Stimulated activated CD8-positive, alpha-beta memory T cell treated with anti-CD3 and anti-CD28 coated beads, Interleukin-4, amount 100 ng/mL, for 24 hours (primary cell): ENCODE data around the gene COX19.
A peak's percentile ranks its signal among the peaks of the same experiment; 100 is the strongest.
"Not testable (repeated sequence)": the region's sequence is repeated elsewhere in the genome, so short reads cannot be mapped to it uniquely, and the experiment has no call there.

Experiments used
- DNase-seq: peaks from one replicate; pipeline ENCODE4 v3.0.0-alpha.2; 2020; ENCODE audit warnings: low read depth

The COX19 gene

DNA sequence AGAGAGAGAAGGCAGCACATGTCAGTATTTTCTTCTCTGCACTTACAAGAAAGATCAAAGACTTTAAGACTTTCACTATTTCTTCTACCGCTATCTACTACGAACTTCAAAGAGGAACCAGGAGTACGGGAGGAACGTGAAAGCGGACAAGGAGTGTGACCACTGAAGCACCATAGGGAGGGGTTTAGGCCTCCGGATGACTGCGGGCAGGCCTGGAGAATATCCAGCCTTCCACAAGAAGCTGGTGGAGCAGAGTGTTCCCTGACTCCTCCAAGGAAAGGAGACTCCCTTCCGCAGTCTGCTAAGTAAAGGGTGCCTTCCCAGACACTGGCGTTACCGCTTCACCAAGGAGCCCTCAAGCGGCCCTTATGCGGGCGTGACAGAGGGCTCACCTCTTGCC, 14.4 kb downstream of the COX19 start:
- not testable (repeated sequence) for DNase-seq

DNA sequence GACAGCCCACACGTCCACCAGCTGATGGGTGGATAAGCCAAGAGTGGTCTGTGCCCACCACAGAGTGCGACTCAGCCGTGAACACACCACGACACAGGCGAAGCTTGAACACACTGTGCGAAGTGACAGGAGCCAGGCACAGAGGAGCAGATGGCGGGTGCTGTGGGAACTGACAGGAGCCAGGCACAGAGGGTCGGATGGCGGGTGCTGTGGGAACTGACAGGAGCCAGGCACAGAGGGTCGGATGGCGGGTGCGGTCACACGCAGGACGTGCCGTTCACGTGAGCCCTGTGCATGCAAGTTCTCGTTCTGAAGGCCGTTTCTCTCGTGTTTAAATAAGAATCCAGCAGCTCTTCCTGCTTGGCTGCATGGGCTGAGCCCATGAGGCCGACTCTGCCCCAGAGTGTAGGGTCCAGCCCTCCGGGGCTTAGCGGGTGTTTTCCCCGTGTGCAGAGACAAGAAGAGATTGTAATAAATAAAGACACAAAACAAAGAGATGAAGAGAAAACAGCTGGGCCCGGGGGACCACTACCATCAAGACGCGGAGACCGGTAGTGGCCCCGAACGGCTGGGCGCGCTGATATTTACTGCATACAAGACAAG, 15.0 kb downstream of the COX19 start:
- DNase-seq: no peak

DNA sequence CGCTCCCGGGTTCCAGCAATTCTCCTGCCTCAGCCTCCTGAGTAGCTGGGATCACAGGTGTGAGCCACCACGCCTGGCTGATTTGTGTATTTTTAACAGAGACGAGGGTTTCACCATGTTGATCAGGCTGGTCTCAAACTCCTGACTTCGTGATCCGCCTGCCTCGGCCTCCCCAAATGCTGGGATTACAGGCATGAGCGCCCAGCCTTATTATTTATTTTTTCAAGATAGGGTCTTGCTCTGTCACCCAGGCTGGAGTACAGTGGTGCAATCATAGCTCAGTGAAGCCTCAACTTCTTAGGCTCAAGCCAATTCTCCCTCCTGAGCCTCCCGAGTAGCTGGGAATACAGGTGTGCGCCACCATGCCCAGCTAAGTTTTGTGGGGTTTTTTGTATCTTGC, 15.6 kb downstream of the COX19 start:
- not testable (repeated sequence) for DNase-seq

DNA sequence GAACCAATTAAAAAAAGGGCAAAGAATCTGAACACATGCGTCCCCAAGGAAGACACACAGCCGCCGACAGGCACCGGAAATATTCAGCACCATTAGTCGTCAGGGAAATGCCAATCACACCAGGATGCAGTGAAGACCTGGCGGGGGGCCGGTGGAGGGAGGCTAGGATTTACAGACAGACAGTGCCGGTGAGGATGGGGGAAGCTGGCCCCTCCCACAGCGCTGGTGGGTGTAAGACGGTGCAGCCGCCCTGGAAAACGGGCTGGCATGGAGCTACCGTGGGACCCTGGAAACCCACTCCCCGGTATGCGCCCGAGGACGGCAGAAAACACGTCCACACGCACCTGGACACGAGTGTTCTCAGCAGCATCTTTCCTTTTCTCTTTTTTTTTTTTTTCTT, 16.1 kb downstream of the COX19 start:
- DNase-seq: no peak

DNA sequence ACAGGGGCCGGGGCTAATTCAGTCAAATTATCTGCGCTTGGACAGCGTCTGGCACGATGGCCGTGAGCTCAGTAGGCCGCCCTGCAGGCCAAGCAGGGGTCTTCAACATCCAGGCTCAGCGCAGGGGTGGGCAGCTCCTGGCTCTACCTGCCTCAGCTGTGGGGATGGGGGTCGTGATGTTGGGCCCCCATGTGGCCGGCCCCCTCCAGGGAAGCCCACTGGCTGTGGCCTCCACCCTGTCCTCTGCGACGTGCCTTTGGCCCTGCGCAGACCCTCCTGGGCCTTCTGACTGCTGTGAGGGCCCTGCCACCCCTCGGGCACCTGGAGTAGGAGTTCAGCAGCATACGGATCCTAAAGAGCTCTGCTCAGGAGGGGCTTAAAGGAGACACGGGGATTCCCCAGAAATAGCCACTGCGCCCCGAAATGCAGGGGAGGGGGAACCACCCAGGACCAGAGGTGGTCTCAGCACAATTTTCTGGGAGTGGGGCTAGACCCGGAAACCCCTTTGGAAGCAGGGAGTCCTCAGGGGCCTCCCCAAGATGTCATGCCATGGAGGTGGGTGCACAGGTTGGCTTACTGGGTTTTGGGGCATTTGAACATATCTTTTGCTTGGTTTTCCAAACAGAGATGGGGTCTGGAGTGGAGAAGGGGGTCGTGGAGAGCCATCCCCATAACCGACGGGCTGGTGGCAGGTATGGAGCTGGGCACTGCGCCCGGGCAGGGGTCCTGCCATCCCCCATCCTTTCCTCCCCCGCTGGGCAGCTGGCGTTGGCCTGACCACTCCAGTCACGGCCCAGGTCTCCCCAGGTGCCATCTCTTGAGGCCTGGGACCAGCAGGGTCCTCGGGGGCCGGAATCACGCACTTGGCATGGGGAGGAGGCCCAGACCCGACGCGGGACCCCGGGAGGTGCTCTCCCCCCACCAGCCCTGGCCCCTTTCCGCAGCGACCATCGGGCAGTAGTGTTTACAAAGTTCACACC, 16.8 kb downstream of the COX19 start:
- DNase-seq: no peak

DNA sequence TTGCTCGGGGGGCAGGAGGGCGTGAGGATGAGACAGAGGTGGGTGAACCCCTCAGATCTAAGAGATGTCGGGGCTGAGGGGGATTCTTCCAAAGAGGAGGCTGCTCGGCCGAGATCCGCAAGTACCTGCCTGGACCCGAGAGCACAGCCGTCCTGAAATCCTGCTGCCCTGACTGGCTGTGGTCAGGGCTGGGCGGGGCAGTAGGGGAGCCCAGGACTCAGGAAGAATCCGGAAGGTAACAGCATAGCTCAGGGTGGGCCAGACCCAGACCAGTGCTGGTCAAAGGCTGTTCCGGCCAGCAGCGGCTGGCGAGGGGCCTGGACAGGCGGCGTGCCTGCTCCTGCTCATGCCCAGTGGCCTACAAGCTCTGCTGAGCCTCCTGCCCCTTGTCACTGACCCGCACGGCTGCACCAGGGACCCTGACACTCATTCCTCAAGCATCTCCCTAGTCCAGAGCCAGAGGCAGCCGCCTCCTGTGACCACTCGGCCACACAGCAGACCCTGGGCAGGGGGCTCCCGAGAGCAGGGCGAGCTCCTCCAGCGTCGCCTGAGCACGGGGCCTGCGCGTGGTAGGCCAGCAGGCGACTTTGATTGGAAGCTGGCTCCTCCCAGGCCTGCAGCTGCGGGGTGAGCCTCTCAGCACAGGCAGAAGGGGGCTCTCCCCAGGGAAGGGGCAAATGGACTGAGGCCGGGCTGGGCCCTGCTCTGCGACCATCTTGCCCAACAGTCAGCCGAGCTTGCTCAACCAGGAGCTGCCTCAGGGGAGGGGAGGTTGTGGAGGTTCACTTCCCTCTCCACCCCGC, 17.7 kb downstream of the COX19 start:
- no peak for DNase-seq

DNA sequence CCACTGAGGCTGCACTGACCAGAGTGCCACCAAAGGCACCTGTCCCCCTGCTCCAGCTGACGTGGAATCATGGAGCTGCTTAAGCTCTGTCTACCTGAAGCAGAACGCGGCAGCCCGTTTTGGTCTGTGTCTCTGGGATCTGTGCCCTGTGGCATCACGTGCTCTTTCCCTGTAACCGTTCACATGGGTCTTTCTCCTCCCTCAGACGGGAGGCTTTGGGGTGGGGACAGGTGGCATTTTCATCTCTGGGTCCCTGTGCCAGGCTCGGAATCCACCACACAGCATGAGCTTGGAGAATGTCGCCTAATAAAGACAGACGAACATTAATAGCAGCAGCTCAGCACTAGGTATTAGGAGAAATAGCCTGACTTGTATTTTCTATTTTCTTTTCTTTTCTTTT, 19.3 kb downstream of the COX19 start:
- DNase-seq: no peak

DNA sequence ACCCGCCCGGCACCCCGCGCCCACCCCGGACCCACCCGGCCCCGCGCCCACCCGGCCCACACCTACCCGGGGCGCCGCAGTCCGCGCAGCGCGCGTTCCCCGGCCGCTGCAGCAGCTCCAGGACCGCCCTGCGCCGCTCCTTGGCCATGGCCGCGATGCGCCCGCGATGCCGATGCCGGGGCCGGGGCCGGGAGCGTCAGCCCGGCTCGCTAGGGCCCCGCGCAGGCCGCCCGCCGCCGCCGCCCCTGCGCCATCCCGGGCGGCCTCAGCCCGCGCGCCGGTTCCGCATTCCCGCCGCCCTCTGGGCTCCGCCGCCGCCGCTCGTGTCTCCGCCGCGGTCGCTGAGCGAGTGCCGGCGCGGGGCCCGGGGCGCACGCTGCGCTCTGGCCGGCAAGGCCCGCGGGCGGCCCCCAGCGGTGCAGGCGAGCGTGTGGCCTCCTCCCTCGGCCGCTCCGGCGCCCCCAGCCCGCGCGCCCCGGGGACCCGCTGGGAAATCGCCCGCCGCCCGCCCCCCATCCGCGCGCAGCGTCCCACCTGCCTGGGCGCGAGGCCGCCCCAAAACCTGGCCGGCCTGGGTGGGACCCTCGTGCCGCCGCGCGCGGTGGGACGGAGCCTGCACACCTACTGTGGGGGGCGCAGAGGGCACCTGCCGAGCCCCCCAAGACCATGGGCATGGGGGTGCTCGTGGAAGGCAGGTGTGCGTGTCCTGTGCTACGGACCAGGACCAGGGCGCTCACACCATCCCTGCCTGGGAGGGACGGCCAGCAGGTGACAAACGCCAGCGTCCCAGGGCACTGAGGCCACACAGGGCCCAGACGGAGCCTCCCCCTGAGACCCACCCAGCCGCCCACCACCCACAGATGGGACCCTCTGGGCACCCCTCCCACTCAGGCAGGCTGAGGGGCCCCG, 20.8 kb downstream of the COX19 start, which contains the start of gene ADAP1:
Gene ADAP1 (minus strand): TSS at position 351 of the 909 bp plus-strand sequence. CDS start 203 bp downstream, at position 148.
- peak; percentile 51 for DNase-seq

DNA sequence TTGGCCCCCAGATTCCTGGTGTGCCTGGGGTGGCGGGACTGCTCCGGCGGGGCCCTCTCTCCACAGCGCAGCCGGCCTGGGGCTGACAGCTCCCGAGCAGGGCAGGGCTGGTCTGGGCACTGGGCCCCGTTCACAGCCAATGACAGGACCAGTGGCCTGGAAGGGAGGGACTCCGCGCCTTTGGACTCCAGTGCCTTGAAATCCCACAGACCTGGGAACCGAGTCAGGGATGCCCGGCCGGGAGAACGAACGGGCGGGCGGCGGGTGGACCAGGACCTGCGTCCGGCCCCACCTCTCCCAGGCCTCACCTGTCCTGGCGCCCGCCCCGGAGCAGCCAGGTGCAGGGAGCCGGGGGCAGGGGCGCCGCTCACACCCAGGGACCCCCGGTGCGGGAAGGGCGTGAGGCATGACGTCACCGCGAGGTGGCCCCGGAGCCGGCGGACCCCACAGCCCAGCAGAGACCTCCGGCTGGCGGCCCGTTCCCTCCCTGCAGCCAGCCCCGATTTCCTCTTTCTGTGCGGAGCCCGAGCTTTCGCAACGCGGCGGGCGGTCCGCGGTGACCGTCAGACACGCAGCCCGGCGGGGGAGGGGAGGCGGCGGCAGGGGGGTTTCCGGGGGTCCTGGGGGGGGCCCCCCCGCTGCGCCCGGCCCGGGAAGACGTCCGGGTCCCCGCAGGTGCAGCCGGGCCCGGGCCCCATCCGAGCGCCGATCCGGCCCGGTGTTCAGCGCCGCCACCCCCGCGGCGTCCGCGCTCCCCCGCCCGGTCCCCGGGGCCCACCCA, 21.6 kb downstream of the COX19 start:
- DNase-seq: no peak

DNA sequence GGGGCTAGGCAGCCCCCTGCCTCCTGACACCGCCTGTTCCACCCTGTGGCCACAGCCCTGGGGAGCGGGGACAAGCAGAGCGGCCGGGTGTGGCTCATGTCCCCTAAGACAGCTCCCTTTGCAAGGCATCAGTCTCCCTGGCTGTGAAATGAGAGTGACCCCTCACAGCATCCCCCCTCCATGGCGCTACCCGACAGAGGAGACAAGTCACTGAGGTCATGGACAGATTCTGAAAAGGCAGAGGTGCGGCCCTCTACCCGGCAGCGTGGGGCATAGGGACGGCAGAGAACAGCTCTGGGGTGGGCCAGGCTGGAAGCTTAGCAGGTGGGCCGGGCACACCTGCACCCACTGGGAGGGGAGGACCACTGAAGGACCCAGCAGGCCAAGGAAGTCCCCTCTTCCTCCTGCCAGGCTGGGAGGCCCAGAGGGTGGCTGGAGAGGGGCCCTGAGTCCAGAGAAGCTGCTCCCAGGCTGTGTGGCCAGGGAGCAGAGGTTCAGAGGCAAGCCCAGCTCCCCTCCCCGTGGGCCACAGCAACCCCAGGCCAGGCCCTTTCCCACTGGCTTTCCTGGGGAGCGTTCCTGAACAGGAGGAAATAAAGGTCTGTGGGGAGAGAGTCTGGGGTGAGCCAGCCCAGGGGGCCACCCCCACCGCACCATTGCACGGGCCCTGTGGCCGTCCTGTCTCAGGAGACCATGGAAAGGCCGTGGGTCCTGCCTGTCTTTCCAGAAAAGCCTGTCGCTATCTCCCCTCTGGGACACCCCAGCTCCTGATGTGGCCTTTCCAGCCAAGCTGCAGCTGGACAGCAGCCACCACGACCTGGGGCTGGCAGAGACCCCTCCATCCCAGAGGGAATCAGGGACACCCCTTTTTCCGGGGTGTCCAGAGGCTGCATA, 22.6 kb downstream of the COX19 start:
- DNase-seq: no peak

DNA sequence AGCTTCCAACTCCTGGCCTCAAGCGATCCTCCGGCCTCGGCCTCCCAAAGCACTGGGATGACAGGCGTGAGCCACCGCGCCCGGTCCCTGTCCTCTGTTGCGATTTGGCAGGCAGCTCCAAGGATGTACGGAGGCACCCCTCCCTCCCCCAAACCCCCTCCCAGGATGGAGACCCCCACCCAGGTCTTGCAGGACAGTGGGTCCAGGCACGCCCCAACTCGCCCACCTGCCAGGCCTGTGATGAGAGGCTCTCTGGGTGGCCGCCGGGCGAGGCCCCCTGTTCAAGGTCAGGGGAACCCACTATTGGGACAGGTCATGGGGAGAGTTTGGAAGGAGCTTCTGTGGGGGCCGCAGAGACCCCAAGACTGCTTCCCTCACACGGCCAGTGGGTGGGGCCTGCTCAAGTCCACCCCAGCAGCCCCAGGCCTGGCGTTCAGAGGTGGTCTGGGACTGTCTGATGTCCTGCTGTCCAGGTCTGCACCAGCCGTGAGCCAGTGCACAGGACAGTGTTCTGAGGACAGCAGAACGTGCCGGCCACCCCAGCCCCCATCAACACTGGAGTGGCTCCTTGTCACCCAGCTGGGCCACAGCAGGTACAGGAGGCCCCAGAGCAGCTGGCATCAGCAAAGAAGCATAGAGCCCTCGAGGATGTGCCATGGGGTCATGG, 23.3 kb downstream of the COX19 start:
- no peak for DNase-seq

DNA sequence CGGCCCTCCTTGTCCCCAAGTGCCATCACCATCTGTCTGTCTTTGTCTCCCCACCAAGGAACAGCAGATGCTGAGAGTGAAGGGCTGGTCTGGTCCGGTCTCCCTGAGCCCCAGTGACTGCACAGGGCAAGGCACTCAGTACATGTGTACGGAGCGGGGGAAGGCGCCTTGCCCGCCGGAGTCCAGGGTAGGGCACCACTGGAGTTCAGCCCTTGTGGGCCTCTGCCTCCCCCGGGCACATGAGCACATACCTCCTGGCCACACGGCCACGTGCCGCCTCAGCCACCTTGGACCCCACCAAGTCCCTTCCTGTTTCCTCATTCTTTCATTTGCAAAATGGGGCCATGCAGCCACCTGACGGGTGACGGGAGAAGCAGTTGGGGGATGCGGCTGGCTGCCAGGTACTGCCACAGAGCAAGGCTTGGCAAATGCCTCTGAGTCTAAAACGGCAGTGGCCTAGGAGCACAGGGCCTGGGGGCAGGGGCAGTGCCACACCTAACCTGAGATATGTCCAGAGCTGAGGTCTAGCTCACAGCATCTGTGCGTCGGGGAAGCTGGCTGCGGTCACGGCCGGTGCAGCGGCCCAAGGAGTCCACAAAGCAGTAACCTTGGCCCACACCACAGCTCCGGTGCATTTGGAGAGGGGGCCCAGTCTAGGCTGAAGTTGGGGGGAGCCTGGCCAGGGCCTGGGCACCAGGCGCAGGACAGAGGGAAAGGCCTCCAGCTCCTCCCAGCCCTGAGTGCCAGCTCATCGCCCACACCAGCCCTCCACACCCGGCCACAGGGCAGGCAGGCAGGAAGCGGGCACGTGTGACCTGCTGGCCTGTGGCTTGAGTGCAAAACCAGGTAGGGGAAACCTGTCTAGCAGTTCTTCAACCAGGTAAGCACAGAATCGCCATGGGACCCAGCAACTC, 26.1 kb downstream of the COX19 start:
- DNase-seq: no peak

DNA sequence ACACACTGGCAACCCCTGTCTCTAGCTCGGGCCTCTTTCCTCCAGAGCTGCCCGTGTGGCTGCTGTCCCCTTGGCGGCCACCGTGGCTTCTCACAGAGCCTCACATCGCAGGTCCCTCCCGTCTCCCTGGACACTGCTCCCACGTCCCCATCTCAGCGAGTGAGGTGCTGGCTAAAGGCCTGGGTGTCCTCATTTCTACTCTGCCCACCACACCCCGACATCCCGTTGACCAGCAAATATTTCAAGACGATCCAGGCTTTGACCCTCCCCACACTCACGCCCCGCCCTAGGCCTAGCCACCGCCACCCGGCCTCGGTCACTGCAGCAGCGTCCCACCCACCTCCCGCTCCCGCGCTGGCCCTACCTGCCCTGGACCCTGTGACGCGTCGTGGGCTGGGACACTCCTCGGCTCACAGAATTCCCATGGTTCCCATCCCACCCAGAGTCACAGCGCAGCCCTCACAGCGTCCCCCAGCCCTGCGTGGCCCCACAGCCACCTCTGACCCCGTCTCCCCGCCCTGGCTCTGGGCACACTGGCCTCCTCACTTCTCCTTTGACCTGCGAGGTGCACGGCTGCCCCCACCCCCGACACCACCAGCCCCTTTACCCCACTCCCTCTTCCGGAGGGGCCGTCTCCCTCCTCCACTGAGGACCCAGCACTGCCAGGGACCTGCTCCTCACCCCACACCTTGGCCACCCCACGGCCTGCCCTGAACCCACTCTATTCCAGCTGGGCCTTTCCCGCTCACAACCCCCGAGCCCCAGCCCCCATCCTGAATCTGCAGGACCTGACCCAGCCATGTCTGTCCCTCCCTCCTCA, 27.7 kb downstream of the COX19 start:
- no peak for DNase-seq

DNA sequence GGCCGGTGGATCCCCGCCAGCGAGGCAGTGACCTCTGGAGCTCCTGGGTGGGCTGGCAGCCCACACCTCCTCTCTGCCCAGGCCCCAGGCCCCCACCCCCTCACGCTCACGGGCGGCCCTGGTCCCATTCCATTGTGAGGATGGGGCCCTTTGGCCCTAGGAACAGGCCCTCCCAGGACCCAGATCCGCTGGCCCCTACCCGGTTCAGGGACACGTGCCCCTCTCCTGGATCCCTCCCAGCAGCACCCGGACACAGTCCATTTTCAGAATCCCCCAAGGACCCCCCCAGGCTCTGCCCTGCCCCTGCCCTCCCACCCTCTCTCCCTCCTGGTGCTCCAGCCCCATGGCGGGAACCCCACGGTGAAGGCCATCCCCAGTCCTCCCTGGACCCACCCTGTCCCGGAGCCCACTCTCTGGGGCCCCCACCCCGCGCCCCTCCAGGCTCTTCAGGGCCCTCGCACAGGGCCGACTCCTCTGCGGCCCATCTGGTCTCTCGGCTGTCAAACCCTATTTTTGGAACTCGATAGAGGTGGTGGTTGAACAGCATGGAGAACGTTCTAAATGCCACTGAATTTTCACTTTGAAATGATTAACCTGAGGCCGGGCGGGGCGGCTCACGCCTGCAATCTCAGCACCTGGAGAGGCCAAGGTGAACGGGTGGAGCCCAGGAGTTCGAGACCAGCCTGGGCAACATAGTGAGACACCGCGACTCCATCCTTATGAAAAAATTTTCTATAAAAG, 28.9 kb downstream of the COX19 start:
- no peak for DNase-seq

DNA sequence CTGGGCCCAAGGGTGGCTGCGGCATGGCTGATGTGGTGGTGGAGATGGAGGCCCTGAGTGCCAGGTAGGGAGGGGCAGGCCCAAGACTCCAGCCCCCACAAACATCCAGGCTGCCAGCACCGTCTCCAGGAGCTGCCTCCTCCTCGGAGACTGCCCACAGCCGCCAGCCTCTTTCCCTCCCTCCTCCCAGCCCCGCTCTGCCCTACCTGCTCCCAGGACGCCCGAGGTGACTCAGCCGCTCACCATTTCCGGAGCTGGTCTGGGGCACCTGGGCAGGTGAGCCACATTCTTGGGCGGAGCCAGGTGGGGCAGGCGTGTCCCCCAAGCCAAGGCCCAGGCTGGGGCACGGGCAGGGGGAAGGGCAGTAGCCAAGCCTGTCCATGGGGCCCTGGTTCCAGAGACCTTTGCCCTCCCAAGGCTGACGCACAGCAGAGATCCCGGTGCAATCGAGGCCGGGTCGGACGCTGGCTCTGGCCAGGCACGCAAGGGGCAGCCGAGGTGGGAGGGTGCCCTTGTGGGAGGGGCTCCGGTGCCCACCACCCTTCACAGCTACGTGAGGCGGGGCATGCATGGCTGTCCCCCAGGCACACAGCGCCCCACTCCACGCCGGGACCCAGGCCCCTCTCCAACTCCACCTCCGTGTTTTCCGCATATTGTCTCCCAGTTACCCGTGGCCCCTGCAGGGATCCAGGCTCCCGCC, 29.6 kb downstream of the COX19 start:
- DNase-seq: no peak

DNA sequence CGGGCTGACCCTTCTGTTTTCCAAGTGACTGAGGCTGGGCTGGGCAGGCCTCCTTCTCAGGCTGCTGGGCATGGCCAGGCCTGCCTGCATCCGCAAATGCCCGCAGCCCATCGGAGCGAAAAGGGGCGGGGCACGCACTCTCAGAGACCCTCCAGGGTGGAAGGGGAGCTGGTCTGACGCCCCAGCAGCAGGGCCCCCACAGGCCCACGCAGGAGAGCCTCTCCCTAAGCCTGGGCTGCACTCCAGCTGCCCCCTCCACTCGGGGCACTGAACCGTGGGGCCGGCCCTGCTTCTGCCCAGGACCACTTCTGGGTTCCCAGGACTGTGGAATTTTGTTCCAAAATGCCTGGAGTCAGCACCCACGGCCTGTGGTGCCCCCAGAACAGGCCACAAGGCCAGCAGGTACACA, 30.2 kb downstream of the COX19 start:
- DNase-seq: no peak
